NAMALWA (cell line): ENCODE results near the gene RMI2.

Experiments
- DNase-seq: peaks from one replicate; pipeline ENCODE4 v3.0.0-alpha.2; 2015; ENCODE audit warnings: low spot score

RMI2 gene

GRCh38 chr16:11399261-11399831 is 54.1 kb downstream of the RMI2 start:
- DNase-seq, result no peak

- no peak for DNase-seq
Measured at GRCh38 chr16:11400076-11400475, 54.8 kb downstream of the RMI2 start.
